SK-N-SH treated with all-trans-retinoic acid at 6 μM for 48 hours (cell line): ENCODE data around the gene ZNF619.

Experiments used
- CREB5 ChIP-seq: fragments of 250-450 bp; sonication (Bioruptor Pico); IDR thresholded peaks from 2 replicates; pipeline ENCODE4 v1.5.1; 2020; ENCODE audit warnings: low read depth, mild to moderate bottlenecking, moderate library complexity
- CSDC2 ChIP-seq: fragments of 250-450 bp; sonication (Bioruptor Pico); IDR thresholded peaks from 2 replicates; pipeline ENCODE4 v1.5.0; 2020; ENCODE audit warnings: mild to moderate bottlenecking, moderate library complexity
- ESRRG ChIP-seq: fragments of 250-450 bp; sonication (Bioruptor Pico); IDR thresholded peaks from 2 replicates; pipeline ENCODE4 v1.6.1; 2021; ENCODE audit warnings: mild to moderate bottlenecking
- OSR1 ChIP-seq: fragments of 250-450 bp; sonication (Bioruptor Pico); IDR thresholded peaks from 2 replicates; pipeline ENCODE4 v1.8.0; 2022; ENCODE audit warnings: moderate library complexity, mild to moderate bottlenecking, inconsistent platforms
- PPARA ChIP-seq: fragments of 250-450 bp; sonication (Bioruptor Pico); IDR thresholded peaks from 2 replicates; pipeline ENCODE4 v1.5.0; 2020; ENCODE audit warnings: mild to moderate bottlenecking, borderline replicate concordance
- RARB ChIP-seq: fragments of 250-450 bp; sonication (Bioruptor Pico); IDR thresholded peaks from 2 replicates; pipeline ENCODE4 v1.8.0; 2021; ENCODE audit warnings: mild to moderate bottlenecking, moderate library complexity
- SNAI2 ChIP-seq: fragments of 250-450 bp; sonication (Bioruptor Pico); IDR thresholded peaks from 2 replicates; pipeline ENCODE4 v1.5.0; 2020; ENCODE audit warnings: mild to moderate bottlenecking, moderate library complexity
- TOX ChIP-seq: fragments of 250-450 bp; sonication (Bioruptor Pico); IDR thresholded peaks from 2 replicates; pipeline ENCODE4 v1.8.0; 2021; ENCODE audit warnings: mild to moderate bottlenecking, moderate library complexity, borderline replicate concordance
- TSHZ2 ChIP-seq: fragments of 250-450 bp; sonication (Bioruptor Pico); IDR thresholded peaks from 2 replicates; pipeline ENCODE4 v1.5.0; 2020; ENCODE audit warnings: mild to moderate bottlenecking, moderate library complexity
- ZC3H10 ChIP-seq: fragments of 250-450 bp; sonication (Bioruptor Pico); IDR thresholded peaks from 2 replicates; pipeline ENCODE4 v1.5.1; 2021; ENCODE audit warnings: mild to moderate bottlenecking, moderate library complexity
- ZFP3 ChIP-seq: fragments of 250-450 bp; sonication (Bioruptor Pico); IDR thresholded peaks from 2 replicates; pipeline ENCODE4 v1.5.0; 2020; ENCODE audit warnings: mild to moderate bottlenecking, moderate library complexity
- ZFP30 ChIP-seq: fragments of 450-650 bp; formaldehyde crosslinking; IDR thresholded peaks from 2 replicates; pipeline ENCODE4 v1.5.0; 2022; ENCODE audit warnings: mild to moderate bottlenecking, moderate library complexity
- ZNF70 ChIP-seq: fragments of 450-650 bp; formaldehyde crosslinking; IDR thresholded peaks from 2 replicates; pipeline ENCODE4 v1.5.0; 2020; ENCODE audit warnings: mild to moderate bottlenecking, moderate library complexity

- no peak for TF ChIP-seq TSHZ2
- TF ChIP-seq ZNF70 (CRISPR knock-in tag): no peak
- TF ChIP-seq ESRRG: no peak
- TF ChIP-seq CSDC2: no peak
- no peak for TF ChIP-seq PPARA (CRISPR knock-in tag)
- no peak for TF ChIP-seq ZC3H10 (CRISPR knock-in tag)
- no peak for TF ChIP-seq ZFP30 (CRISPR knock-in tag)
- no peak for TF ChIP-seq OSR1 (CRISPR knock-in tag)
- no peak for TF ChIP-seq TOX (CRISPR knock-in tag)
- TF ChIP-seq CREB5 (CRISPR knock-in tag): no peak
- no peak for TF ChIP-seq RARB (CRISPR knock-in tag)
- no peak for TF ChIP-seq SNAI2 (CRISPR knock-in tag)
- no peak for TF ChIP-seq ZFP3
Measured at GRCh38 chr3:40511031-40511718, 34.3 kb downstream of the ZNF619 start.
